Suprapubic skin (tissue), 4 donors: ENCODE measurements around the gene TRIO.

Experiments used
- EP300 ChIP-seq: sonication (generic); formaldehyde crosslinking; IDR thresholded peaks from one replicate; pipeline ENCODE4 v1.6.1; 2017; ENCODE audit warnings: antibody characterized with exemption
- POLR2A ChIP-seq, 2 donors: fragments of 450-650 bp; IDR thresholded peaks; one replicate each; pipeline ENCODE4 v1.6.1; 2017; ENCODE audit warnings: antibody characterized with exemption in 2 of 2, mild to moderate bottlenecking in 2 of 2, moderate library complexity in 2 of 2
- POLR2AphosphoS5 ChIP-seq, 3 donors: sonication (generic); formaldehyde crosslinking; IDR thresholded peaks; one replicate each; pipeline ENCODE4 v1.6.1; 2017; ENCODE audit warnings: antibody characterized with exemption in 3 of 3
- TF ChIP-seq, protein P1 (sequence below), 2 donors: fragments of 200-600 bp in 1 of 2; fragments of 450-650 bp in 1 of 2; sonication (generic) in 1 of 2; IDR thresholded peaks; one replicate each; pipeline ENCODE4 v1.5.1; 2016 to 2019; ENCODE audit warnings: antibody characterized with exemption in 2 of 2, mild to moderate bottlenecking in 1 of 2, moderate library complexity in 1 of 2

DNA sequence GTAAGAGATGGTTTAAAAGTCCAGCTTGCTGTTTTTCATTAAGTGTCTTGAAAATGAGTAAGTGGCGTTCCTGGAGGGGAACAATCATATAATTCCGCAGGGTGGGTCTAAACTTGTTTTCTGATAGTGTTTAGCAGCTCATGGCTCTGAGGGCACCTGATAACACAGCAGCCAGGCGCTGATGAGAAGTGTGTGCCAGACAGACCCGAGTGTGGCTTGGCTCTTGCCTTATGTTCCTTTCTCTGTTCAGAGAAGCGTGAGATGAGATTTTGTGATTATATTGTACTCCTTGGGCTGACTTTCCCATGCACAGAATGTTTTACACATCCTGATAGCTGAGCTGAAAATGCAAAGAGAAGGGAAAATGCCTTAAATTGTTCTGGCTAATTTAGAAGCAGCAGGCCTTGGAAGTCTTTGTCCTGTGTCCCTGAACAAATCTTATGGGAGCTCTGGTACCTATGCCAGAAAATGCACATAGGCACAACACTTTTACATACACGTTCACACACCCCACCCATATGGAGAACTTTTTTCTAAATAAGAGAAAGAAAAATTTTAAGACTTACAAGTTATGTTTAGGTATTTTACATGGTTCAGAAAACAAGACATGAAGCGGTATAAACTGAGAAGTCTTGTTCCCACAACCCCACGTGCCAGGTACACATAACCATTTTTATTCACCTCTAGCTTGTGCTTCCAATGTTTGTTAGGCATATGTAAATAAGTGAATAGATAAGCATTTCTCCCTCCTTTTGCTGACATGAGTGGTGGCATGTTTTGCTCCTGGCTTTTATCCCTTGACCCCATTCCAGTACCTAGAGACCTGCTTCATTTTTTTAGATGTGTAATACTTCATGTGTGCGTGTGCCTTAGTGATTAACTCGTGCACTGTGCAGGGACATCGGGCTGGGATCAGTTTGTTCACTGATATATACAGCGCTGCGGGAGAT is 286.2 kb downstream of the TRIO start:
- TF ChIP-seq EP300 (no peak), POLR2A (IDR thresholded peaks at IDR 0.05) (no peak), POLR2AphosphoS5 (IDR thresholded peaks at IDR 0.05) (no peak)
- TF ChIP-seq, protein P1, sequence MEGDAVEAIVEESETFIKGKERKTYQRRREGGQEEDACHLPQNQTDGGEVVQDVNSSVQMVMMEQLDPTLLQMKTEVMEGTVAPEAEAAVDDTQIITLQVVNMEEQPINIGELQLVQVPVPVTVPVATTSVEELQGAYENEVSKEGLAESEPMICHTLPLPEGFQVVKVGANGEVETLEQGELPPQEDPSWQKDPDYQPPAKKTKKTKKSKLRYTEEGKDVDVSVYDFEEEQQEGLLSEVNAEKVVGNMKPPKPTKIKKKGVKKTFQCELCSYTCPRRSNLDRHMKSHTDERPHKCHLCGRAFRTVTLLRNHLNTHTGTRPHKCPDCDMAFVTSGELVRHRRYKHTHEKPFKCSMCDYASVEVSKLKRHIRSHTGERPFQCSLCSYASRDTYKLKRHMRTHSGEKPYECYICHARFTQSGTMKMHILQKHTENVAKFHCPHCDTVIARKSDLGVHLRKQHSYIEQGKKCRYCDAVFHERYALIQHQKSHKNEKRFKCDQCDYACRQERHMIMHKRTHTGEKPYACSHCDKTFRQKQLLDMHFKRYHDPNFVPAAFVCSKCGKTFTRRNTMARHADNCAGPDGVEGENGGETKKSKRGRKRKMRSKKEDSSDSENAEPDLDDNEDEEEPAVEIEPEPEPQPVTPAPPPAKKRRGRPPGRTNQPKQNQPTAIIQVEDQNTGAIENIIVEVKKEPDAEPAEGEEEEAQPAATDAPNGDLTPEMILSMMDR (IDR thresholded peaks at IDR 0.05): no peak
